Measurements from ENCODE around the gene OXGR1. TPM values are rescaled to one million over a fixed set of nuclear protein-coding genes. Genes with fewer than 3 reads are reported as not detected.

OXGR1 gene
- polyA plus RNA-seq, 1 donor (not counting 4 experiments of a cell fraction or from before 2014, with no cell fraction given) = not detected

DNA sequence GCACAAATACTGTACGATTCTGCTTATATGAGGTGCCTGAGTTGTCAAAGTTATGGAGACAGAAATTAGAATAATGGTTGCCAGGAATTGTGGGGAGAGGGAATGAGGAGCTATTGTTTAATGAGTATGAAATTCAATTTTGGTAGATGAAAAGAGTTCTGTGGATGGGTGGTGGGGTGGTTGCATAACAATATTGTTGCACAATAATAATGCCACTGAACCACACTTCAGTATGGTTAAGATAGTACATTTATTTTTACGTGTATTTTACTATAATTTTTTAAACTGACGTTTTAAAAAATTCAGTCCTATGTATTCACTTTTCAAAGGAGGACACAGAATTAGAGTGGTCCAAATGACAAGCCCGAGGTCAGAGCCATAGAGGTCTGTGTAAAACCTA, 1.8 kb upstream of the OXGR1 start:
- Histone ChIP-seq H3K4me2 (ENCODE audit: control insufficient read depth, extremely low read depth, insufficient read depth, low read depth, low read length) (no peak overlapping the region), H4K20me1 (ENCODE audit: control insufficient read depth, extremely low read depth, insufficient read depth, low read length) (no peaks in the 10 kb centered on the region), H3K9me3 (ENCODE audit: control insufficient read depth, low read depth, low read length) (no peaks in the 10 kb centered on the region), H3K27me3 (ENCODE audit: control insufficient read depth, extremely low read depth, insufficient read depth, low read length) (peaks cover 28% of the 10 kb centered on the region), H3K36me3 (ENCODE audit: control insufficient read depth in 2 of 2, extremely low read depth in 1 of 2, insufficient read depth in 2 of 2, low read length in 2 of 2) (no peaks in the 10 kb centered on the region), H3K9me1 (ENCODE audit: control insufficient read depth, extremely low read depth, insufficient read depth, low read length) (no peaks in the 10 kb centered on the region), H2AFZ (ENCODE audit: control insufficient read depth, low read length) (no peak overlapping the region), H3K79me2 (ENCODE audit: control insufficient read depth, insufficient read depth, low read length) (no peaks in the 10 kb centered on the region), H3K4me1 (ENCODE audit: control insufficient read depth, extremely low read depth, insufficient read depth, low read length) (peaks cover 3% of the 10 kb centered on the region), H3K4me3 (ENCODE audit: control insufficient read depth in 2 of 3, extremely low read depth in 1 of 3, insufficient read depth in 2 of 3, low read depth in 1 of 3, low read length in 3 of 3) (no peak overlapping the region), H3K9ac (ENCODE audit: control insufficient read depth, extremely low read depth, insufficient read depth, low read length) (no peak overlapping the region), H3K27ac (ENCODE audit: control insufficient read depth, insufficient read depth, low read length) (no peak overlapping the region)
- dilution Hi-C loops (cut with MboI; ENCODE audit: extremely low pct_ligation_motif_present, low sequenced_read_pairs) = no loop called here
- FAIRE-seq = no peak
- TF ChIP-seq, protein P1, sequence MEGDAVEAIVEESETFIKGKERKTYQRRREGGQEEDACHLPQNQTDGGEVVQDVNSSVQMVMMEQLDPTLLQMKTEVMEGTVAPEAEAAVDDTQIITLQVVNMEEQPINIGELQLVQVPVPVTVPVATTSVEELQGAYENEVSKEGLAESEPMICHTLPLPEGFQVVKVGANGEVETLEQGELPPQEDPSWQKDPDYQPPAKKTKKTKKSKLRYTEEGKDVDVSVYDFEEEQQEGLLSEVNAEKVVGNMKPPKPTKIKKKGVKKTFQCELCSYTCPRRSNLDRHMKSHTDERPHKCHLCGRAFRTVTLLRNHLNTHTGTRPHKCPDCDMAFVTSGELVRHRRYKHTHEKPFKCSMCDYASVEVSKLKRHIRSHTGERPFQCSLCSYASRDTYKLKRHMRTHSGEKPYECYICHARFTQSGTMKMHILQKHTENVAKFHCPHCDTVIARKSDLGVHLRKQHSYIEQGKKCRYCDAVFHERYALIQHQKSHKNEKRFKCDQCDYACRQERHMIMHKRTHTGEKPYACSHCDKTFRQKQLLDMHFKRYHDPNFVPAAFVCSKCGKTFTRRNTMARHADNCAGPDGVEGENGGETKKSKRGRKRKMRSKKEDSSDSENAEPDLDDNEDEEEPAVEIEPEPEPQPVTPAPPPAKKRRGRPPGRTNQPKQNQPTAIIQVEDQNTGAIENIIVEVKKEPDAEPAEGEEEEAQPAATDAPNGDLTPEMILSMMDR (optimal IDR thresholded peaks at IDR 0.05 in 1 of 3, IDR thresholded peaks at IDR 0.05 in 1 of 3, conservative IDR thresholded peaks at IDR 0.05 in 1 of 3; ENCODE audit: extremely low read depth in 1 of 3, insufficient read depth in 2 of 3, low read length in 3 of 3) = no peak
- TF ChIP-seq EZH2 (IDR thresholded peaks at IDR 0.05; ENCODE audit: low read length) = no peak
- no peak for DNase-seq (ENCODE audit: low read depth, low spot score)

DNA sequence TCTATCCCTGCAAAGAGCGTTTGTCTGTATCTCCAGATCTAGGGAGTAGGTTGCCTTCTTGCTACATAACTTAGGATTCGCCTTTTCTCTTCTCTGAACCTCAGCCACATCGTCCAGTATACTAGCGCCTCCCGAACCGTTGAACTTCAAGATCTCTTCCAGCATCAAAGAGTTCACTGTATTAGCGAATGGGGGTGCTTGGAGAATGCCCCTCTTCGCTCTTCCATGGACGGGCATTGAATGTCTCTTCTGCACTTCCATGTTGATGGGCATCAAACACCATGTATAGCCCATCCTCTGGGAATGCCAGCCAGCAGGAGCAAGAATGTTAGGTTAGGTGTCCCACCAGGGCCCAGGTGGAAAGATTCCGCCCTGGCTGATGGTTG, 575 bp upstream of the OXGR1 start:
- DNase-seq (ENCODE audit: low read depth, low spot score) (no peak), FAIRE-seq (no peak)
- Histone ChIP-seq H3K9ac (ENCODE audit: control insufficient read depth, extremely low read depth, insufficient read depth, low read length) (no peak overlapping the region), H3K36me3 (ENCODE audit: control insufficient read depth in 2 of 2, extremely low read depth in 1 of 2, insufficient read depth in 2 of 2, low read length in 2 of 2) (no peaks in the 10 kb centered on the region), H3K9me3 (ENCODE audit: control insufficient read depth, low read depth, low read length) (no peaks in the 10 kb centered on the region), H4K20me1 (ENCODE audit: control insufficient read depth, extremely low read depth, insufficient read depth, low read length) (no peaks in the 10 kb centered on the region), H3K79me2 (ENCODE audit: control insufficient read depth, insufficient read depth, low read length) (no peaks in the 10 kb centered on the region), H3K4me2 (ENCODE audit: control insufficient read depth, extremely low read depth, insufficient read depth, low read depth, low read length) (no peak overlapping the region), H3K27ac (ENCODE audit: control insufficient read depth, insufficient read depth, low read length) (no peak overlapping the region), H3K4me1 (ENCODE audit: control insufficient read depth, extremely low read depth, insufficient read depth, low read length) (peaks cover 3% of the 10 kb centered on the region), H2AFZ (ENCODE audit: control insufficient read depth, low read length) (no peak overlapping the region), H3K9me1 (ENCODE audit: control insufficient read depth, extremely low read depth, insufficient read depth, low read length) (no peaks in the 10 kb centered on the region), H3K4me3 (ENCODE audit: control insufficient read depth in 2 of 3, extremely low read depth in 1 of 3, insufficient read depth in 2 of 3, low read depth in 1 of 3, low read length in 3 of 3) (no peak overlapping the region), H3K27me3 (ENCODE audit: control insufficient read depth, extremely low read depth, insufficient read depth, low read length) (peaks cover 28% of the 10 kb centered on the region)
- dilution Hi-C loops (cut with MboI; ENCODE audit: extremely low pct_ligation_motif_present, low sequenced_read_pairs) = no loop called here
- TF ChIP-seq EZH2 (IDR thresholded peaks at IDR 0.05; ENCODE audit: low read length) = no peak
- TF ChIP-seq, protein P1 (optimal IDR thresholded peaks at IDR 0.05 in 1 of 3, IDR thresholded peaks at IDR 0.05 in 1 of 3, conservative IDR thresholded peaks at IDR 0.05 in 1 of 3; ENCODE audit: extremely low read depth in 1 of 3, insufficient read depth in 2 of 3, low read length in 3 of 3) = no peak

Data from keratinocyte (primary cell).